GM19043 (cell line): ENCODE measurements around the gene WNT8B.

Experiments used
- ATAC-seq: cut with Tn5 transposase; IDR thresholded peaks from one replicate; pipeline ENCODE4 v1.9.1; 2021; ENCODE audit warnings: low read depth; ENCODE audit not compliant: unreplicated experiment

WNT8B gene

GRCh38 chr10:100482181-100482833 is 19.5 kb downstream of the WNT8B start:
- ATAC-seq = no peak

GRCh38 chr10:100482834-100483185 is 20.0 kb downstream of the WNT8B start:
- no peak for ATAC-seq

- ATAC-seq = no peak
These were observed 21.3 kb downstream of the WNT8B start for GRCh38 chr10:100483876-100484666.

- ATAC-seq = no peak
These were observed 22.6 kb downstream of the WNT8B start for GRCh38 chr10:100485366-100485765.

- ATAC-seq = no peak
These were observed 23.1 kb downstream of the WNT8B start for GRCh38 chr10:100485801-100486495.

- no peak for ATAC-seq
These were observed 24.7 kb downstream of the WNT8B start for GRCh38 chr10:100487529-100487928.

- ATAC-seq = no peak
These were observed 26.6 kb downstream of the WNT8B start for GRCh38 chr10:100489396-100489795.

GRCh38 chr10:100490531-100490930 is 27.7 kb downstream of the WNT8B start:
- ATAC-seq = no peak

GRCh38 chr10:100496567-100496966 is 33.8 kb downstream of the WNT8B start:
- no peak for ATAC-seq

- ATAC-seq = no peak
These were observed 35.2 kb downstream of the WNT8B start for GRCh38 chr10:100498059-100498458.

GRCh38 chr10:100501423-100501822 is 38.6 kb downstream of the WNT8B start:
- no peak for ATAC-seq

GRCh38 chr10:100502926-100503494 is 40.2 kb downstream of the WNT8B start:
- ATAC-seq = no peak

GRCh38 chr10:100504096-100504495 is 41.3 kb downstream of the WNT8B start:
- no peak for ATAC-seq

GRCh38 chr10:100505164-100505563 is 42.4 kb downstream of the WNT8B start:
- no peak for ATAC-seq

- no peak for ATAC-seq
These were observed 44.0 kb downstream of the WNT8B start for GRCh38 chr10:100506596-100507356.

GRCh38 chr10:100507357-100507732 is 44.5 kb downstream of the WNT8B start:
- no peak for ATAC-seq

GRCh38 chr10:100508266-100508665 is 45.5 kb downstream of the WNT8B start:
- ATAC-seq = no peak

GRCh38 chr10:100508691-100509150 is 45.9 kb downstream of the WNT8B start:
- peak; percentile 68 for ATAC-seq

- no peak for ATAC-seq
These were observed 46.5 kb downstream of the WNT8B start for GRCh38 chr10:100509241-100509840.
